Gastroesophageal sphincter (tissue), 4 donors: Measurements from ENCODE around the gene ACCSL. TPM values are rescaled to one million over a fixed set of nuclear protein-coding genes. Genes with fewer than 3 reads are reported as not detected.
A peak's percentile ranks its signal among the peaks of the same experiment; 100 is the strongest.

Experiments
- ATAC-seq: fragments of 150-250 bp; one replicate; pipeline ENCODE4 v1.9.1; 2016; ENCODE audit warnings: mild to moderate bottlenecking, moderate library complexity
- H3K27ac ChIP-seq, 4 donors: fragments of 200-600 bp; sonication (generic) in 3 of 4; 1 replicate in 3 of 4; 2 replicates in 1 of 4; pipeline ENCODE4 v1.5.1; 2016 to 2019
- H3K27me3 ChIP-seq: fragments of 200-600 bp; sonication (generic); one replicate; pipeline ENCODE4 v1.5.1; 2019
- H3K36me3 ChIP-seq, 2 donors: fragments of 200-600 bp; sonication (generic); one replicate each; pipeline ENCODE4 v1.5.1; 2019; ENCODE audit warnings: control low read depth in 1 of 2
- H3K4me1 ChIP-seq, 3 donors: fragments of 200-600 bp; sonication (generic); 1 replicate in 2 of 3; 2 replicates in 1 of 3; pipeline ENCODE4 v1.5.1; 2016 to 2019; ENCODE audit warnings: control low read depth in 2 of 3
- H3K4me3 ChIP-seq, 2 donors: fragments of 200-600 bp; sonication (generic); one replicate each; pipeline ENCODE4 v1.5.1; 2019; ENCODE audit warnings: mild to moderate bottlenecking in 1 of 2, moderate library complexity in 1 of 2
- H3K9me3 ChIP-seq, 3 donors: fragments of 200-600 bp; sonication (generic); one replicate each; pipeline ENCODE4 v1.5.1; 2017 to 2019; ENCODE audit warnings: control low read depth in 2 of 3
- CTCF ChIP-seq, 4 experiments: fragments of 200-600 bp in 2 of 4; fragments of 450-650 bp in 2 of 4; sonication (generic) in 1 of 4; IDR thresholded peaks; one replicate each; pipeline ENCODE4 v1.5.1; 2017 to 2019; ENCODE audit warnings: antibody characterized with exemption in 4 of 4, mild to moderate bottlenecking in 2 of 4, moderate library complexity in 2 of 4
- EP300 ChIP-seq: sonication (generic); formaldehyde crosslinking; IDR thresholded peaks from one replicate; pipeline ENCODE4 v1.6.1; 2017; ENCODE audit warnings: antibody characterized with exemption, mild to moderate bottlenecking
- POLR2A ChIP-seq, 2 donors: fragments of 450-650 bp; IDR thresholded peaks; one replicate each; pipeline ENCODE4 v1.6.1; 2017; ENCODE audit warnings: antibody characterized with exemption in 2 of 2, mild to moderate bottlenecking in 2 of 2, moderate library complexity in 1 of 2
- POLR2AphosphoS5 ChIP-seq: sonication (generic); formaldehyde crosslinking; IDR thresholded peaks from one replicate; pipeline ENCODE4 v1.6.1; 2017; ENCODE audit warnings: antibody characterized with exemption
- WGBS, 2 donors: methylation state at CpG; one replicate each; pipeline ENCODE4 v1.1.5; 2018; ENCODE audit warnings: low coverage in 1 of 2; 5-methylcytosine and 5-hydroxymethylcytosine counted together
- total RNA-seq, 4 donors: library from RNA; depleted of rRNA; stranded (reverse); fragments of >200 nt; gene quantifications; one replicate each; pipeline ENCODE4 v1.1.0, GENCODE V29; 2016

ACCSL gene
- total RNA-seq, 4 donors from 2014 or later: not detected

GRCh38 chr11:44096360-44097185 is 48.8 kb downstream of the ACCSL start:
- H3K4me1 ChIP-seq: peaks cover 0 to 42% (median 7%) of the 10 kb centered on the region in 3 donors
- ATAC-seq: no peak
- H3K36me3 ChIP-seq: peaks cover 0 to 9% of the 10 kb centered on the region in 2 donors
- no peak for TF ChIP-seq POLR2AphosphoS5
- no peak for TF ChIP-seq EP300
- TF ChIP-seq CTCF (IDR thresholded peaks at IDR 0.05): no peak
- no peak for TF ChIP-seq POLR2A (IDR thresholded peaks at IDR 0.05)
- H3K4me3 ChIP-seq: peak overlapping the region; percentile 89 to 90
- no peaks in the 10 kb centered on the region for H3K9me3 ChIP-seq
- peak overlapping the region in 2 of 4 donors; percentile 86 to 89 for H3K27ac ChIP-seq
- no peaks in the 10 kb centered on the region for H3K27me3 ChIP-seq
- 16 to 69% methylated on average over 2 to 8 of the region's 18 CpGs for WGBS, 2 donors

GRCh38 chr11:44097821-44098220 is 50.0 kb downstream of the ACCSL start:
- Histone ChIP-seq H3K4me3 (no peak overlapping the region), H3K9me3 (no peaks in the 10 kb centered on the region), H3K36me3 (peaks cover 0 to 9% of the 10 kb centered on the region in 2 donors), H3K4me1 (peaks cover 0 to 50% (median 7%) of the 10 kb centered on the region in 3 donors), H3K27me3 (no peaks in the 10 kb centered on the region), H3K27ac (no peak overlapping the region)
- no peak for ATAC-seq
- 53 to 67% methylated on average over 2 of the region's 2 CpGs for WGBS, 2 donors
- TF ChIP-seq POLR2AphosphoS5 (no peak), POLR2A (IDR thresholded peaks at IDR 0.05) (no peak), CTCF (IDR thresholded peaks at IDR 0.05) (no peak), EP300 (no peak)

- TF ChIP-seq POLR2AphosphoS5 (no peak), EP300 (no peak), CTCF (IDR thresholded peaks at IDR 0.05) (no peak), POLR2A (IDR thresholded peaks at IDR 0.05) (no peak)
- ATAC-seq: no peak
- Histone ChIP-seq H3K36me3 (peaks cover 0 to 13% of the 10 kb centered on the region in 2 donors), H3K27ac (no peak overlapping the region), H3K9me3 (no peaks in the 10 kb centered on the region), H3K4me3 (no peak overlapping the region), H3K4me1 (peaks cover 0 to 36% (median 4%) of the 10 kb centered on the region in 3 donors), H3K27me3 (no peaks in the 10 kb centered on the region)
- no CpG with 5 or more reads among the region's 2 CpGs for WGBS, 2 donors
Measured at GRCh38 chr11:44101098-44101497, 53.3 kb downstream of the ACCSL start.

DNA sequence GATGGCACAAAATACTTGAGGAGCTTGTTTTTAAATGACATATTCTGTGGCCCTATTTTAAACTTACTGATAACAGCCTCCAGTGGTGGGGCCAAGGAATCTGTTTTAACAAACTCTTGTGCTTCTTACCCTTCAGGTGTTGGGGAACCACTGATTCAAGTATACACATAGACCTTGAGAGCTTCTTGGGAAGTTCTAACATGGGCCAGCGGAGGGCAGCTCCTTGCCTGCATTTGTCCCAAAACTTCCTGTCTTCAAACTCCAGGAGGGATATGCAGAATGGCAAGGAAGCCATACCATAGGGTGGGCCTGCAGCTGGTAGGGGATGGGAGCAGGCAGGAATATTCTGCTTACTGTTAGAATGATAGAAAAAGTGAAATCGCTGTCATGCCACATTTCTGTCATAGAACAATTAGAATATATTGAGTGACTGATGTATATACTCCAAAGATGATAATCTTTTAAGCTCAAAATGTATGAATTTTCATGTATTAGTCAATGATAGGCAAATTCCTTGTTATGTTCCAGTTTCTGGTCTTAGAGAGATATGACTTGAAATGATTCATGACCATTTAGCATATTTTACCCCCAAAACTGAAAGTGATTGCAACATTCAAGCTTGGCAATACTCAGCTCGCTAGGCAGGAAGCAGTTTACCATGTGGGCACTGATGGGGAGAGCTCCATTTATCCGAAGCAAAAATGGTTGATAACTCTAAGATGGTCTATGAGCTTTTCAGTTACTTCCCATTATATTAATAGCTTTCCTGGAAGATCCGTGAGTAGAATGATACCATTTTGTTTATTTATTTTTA is 56.9 kb downstream of the ACCSL start:
- Histone ChIP-seq H3K9me3 (no peaks in the 10 kb centered on the region), H3K36me3 (peaks cover 0 to 39% of the 10 kb centered on the region in 2 donors), H3K27ac (no peak overlapping the region), H3K4me1 (peaks cover 0 to 17% (median 0%) of the 10 kb centered on the region in 3 donors), H3K4me3 (no peak overlapping the region), H3K27me3 (no peaks in the 10 kb centered on the region)
- WGBS, 2 donors: 88 to 90% methylated on average over 4 to 5 of the region's 5 CpGs
- TF ChIP-seq POLR2A (IDR thresholded peaks at IDR 0.05) (no peak), EP300 (no peak), CTCF (IDR thresholded peaks at IDR 0.05) (no peak), POLR2AphosphoS5 (no peak)
- no peak for ATAC-seq
